ENCODE measurements around the gene CRACDL. TPM values are rescaled to one million over a fixed set of nuclear protein-coding genes. Genes with fewer than 3 reads are reported as not detected.

CRACDL gene
- polyA plus RNA-seq, 1 donor (not counting 4 experiments of a cell fraction or from before 2014, with no cell fraction given) = 1.6 TPM

GRCh38 chr2:98749066-98749450 is 187.0 kb downstream of the CRACDL start:
- Histone ChIP-seq H3K4me2 (ENCODE audit: control insufficient read depth, extremely low read depth, insufficient read depth, low read depth, low read length) (no peak overlapping the region), H3K36me3 (ENCODE audit: control insufficient read depth in 2 of 2, extremely low read depth in 1 of 2, insufficient read depth in 2 of 2, low read length in 2 of 2) (no peaks in the 10 kb centered on the region), H3K27ac (ENCODE audit: control insufficient read depth, insufficient read depth, low read length) (no peak overlapping the region), H4K20me1 (ENCODE audit: control insufficient read depth, extremely low read depth, insufficient read depth, low read length) (no peaks in the 10 kb centered on the region), H3K27me3 (ENCODE audit: control insufficient read depth, extremely low read depth, insufficient read depth, low read length) (no peaks in the 10 kb centered on the region), H2AFZ (ENCODE audit: control insufficient read depth, low read length) (no peak overlapping the region), H3K9me3 (ENCODE audit: control insufficient read depth, low read depth, low read length) (no peaks in the 10 kb centered on the region), H3K9ac (ENCODE audit: control insufficient read depth, extremely low read depth, insufficient read depth, low read length) (no peak overlapping the region), H3K79me2 (ENCODE audit: control insufficient read depth, insufficient read depth, low read length) (no peaks in the 10 kb centered on the region), H3K9me1 (ENCODE audit: control insufficient read depth, extremely low read depth, insufficient read depth, low read length) (no peaks in the 10 kb centered on the region), H3K4me1 (ENCODE audit: control insufficient read depth, extremely low read depth, insufficient read depth, low read length) (no peaks in the 10 kb centered on the region), H3K4me3 (ENCODE audit: control insufficient read depth in 2 of 3, extremely low read depth in 1 of 3, insufficient read depth in 2 of 3, low read depth in 1 of 3, low read length in 3 of 3) (no peak overlapping the region)
- TF ChIP-seq EZH2 (IDR thresholded peaks at IDR 0.05; ENCODE audit: low read length) (no peak), CTCF (optimal IDR thresholded peaks at IDR 0.05 in 1 of 3, IDR thresholded peaks at IDR 0.05 in 1 of 3, conservative IDR thresholded peaks at IDR 0.05 in 1 of 3; ENCODE audit: extremely low read depth in 1 of 3, insufficient read depth in 2 of 3, low read length in 3 of 3) (no peak)
- DNase-seq (ENCODE audit: low read depth, low spot score) (no peak), FAIRE-seq (no peak)
- dilution Hi-C loops (cut with MboI; ENCODE audit: extremely low pct_ligation_motif_present, low sequenced_read_pairs) = no loop called here

- Histone ChIP-seq H3K9ac (ENCODE audit: control insufficient read depth, extremely low read depth, insufficient read depth, low read length) (no peak overlapping the region), H3K36me3 (ENCODE audit: control insufficient read depth in 2 of 2, extremely low read depth in 1 of 2, insufficient read depth in 2 of 2, low read length in 2 of 2) (no peaks in the 10 kb centered on the region), H3K4me2 (ENCODE audit: control insufficient read depth, extremely low read depth, insufficient read depth, low read depth, low read length) (no peak overlapping the region), H3K4me3 (ENCODE audit: control insufficient read depth in 2 of 3, extremely low read depth in 1 of 3, insufficient read depth in 2 of 3, low read depth in 1 of 3, low read length in 3 of 3) (no peak overlapping the region), H3K9me1 (ENCODE audit: control insufficient read depth, extremely low read depth, insufficient read depth, low read length) (no peaks in the 10 kb centered on the region), H3K27ac (ENCODE audit: control insufficient read depth, insufficient read depth, low read length) (no peak overlapping the region), H3K9me3 (ENCODE audit: control insufficient read depth, low read depth, low read length) (no peaks in the 10 kb centered on the region), H3K79me2 (ENCODE audit: control insufficient read depth, insufficient read depth, low read length) (no peaks in the 10 kb centered on the region), H3K27me3 (ENCODE audit: control insufficient read depth, extremely low read depth, insufficient read depth, low read length) (no peaks in the 10 kb centered on the region), H3K4me1 (ENCODE audit: control insufficient read depth, extremely low read depth, insufficient read depth, low read length) (no peaks in the 10 kb centered on the region), H2AFZ (ENCODE audit: control insufficient read depth, low read length) (no peak overlapping the region), H4K20me1 (ENCODE audit: control insufficient read depth, extremely low read depth, insufficient read depth, low read length) (no peaks in the 10 kb centered on the region)
- dilution Hi-C loops (cut with MboI; ENCODE audit: extremely low pct_ligation_motif_present, low sequenced_read_pairs) = no loop called here
- DNase-seq (ENCODE audit: low read depth, low spot score) (no peak), FAIRE-seq (no peak)
- TF ChIP-seq CTCF (optimal IDR thresholded peaks at IDR 0.05 in 1 of 3, IDR thresholded peaks at IDR 0.05 in 1 of 3, conservative IDR thresholded peaks at IDR 0.05 in 1 of 3; ENCODE audit: extremely low read depth in 1 of 3, insufficient read depth in 2 of 3, low read length in 3 of 3) (no peak), EZH2 (IDR thresholded peaks at IDR 0.05; ENCODE audit: low read length) (no peak)
Observed at GRCh38 chr2:98748292-98749065, 187.5 kb downstream of the CRACDL start.

Data from keratinocyte (primary cell).